Nephron progenitor cell (in vitro differentiated cells): ENCODE data around the gene SLITRK6.

Experiments
- DNase-seq: peaks from one replicate; pipeline ENCODE4 v3.0.0; 2021
- H3K27ac Mint-ChIP-seq: 2 replicates; pipeline ENCODE4 v1.8.0; 2021; ENCODE audit warnings: mild to moderate bottlenecking, moderate library complexity, mixed read lengths
- H3K27me3 Mint-ChIP-seq: 2 replicates; pipeline ENCODE4 v1.8.0; 2021; ENCODE audit warnings: mild to moderate bottlenecking, low read depth, mixed read lengths; ENCODE audit not compliant: poor library complexity
- H3K36me3 Mint-ChIP-seq: 2 replicates; pipeline ENCODE4 v1.8.0; 2021; ENCODE audit warnings: low read depth, mixed read lengths
- H3K4me1 Mint-ChIP-seq: 2 replicates; pipeline ENCODE4 v1.8.0; 2021; ENCODE audit warnings: mixed read lengths
- H3K4me3 Mint-ChIP-seq: 2 replicates; pipeline ENCODE4 v1.8.0; 2021; ENCODE audit warnings: mild to moderate bottlenecking, moderate library complexity, mixed read lengths
- H3K9me3 Mint-ChIP-seq: 2 replicates; pipeline ENCODE4 v1.8.0; 2021; ENCODE audit warnings: mild to moderate bottlenecking, moderate library complexity, mixed read lengths
- TF ChIP-seq, protein P1 (sequence below): fragments of 200-600 bp; sonication (generic); IDR thresholded peaks from 2 replicates; pipeline ENCODE4 v1.5.0; 2021; ENCODE audit warnings: antibody characterized with exemption

The SLITRK6 gene

DNA sequence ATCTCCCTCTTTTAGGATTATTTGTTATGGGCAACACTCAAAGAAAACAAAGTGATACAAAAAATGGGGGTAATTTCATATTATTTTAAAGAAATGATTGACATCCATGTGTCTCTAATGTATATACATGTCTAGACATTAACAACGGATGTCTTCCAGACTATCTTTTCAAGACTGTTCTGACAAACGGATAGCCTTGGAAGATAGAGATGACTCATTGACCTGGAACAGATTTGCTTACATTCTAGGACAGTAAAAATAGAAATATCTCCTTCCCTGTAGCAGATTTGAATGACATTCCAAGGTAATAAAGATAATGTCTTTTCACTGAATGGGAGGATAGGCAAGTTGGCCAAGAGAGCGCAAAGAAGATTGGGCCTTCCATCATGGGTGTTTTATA, 26.2 kb upstream of the SLITRK6 start:
- DNase-seq = no peak
- no peaks in the 10 kb centered on the region for H3K9me3 Mint-ChIP-seq
- H3K36me3 Mint-ChIP-seq = no peaks in the 10 kb centered on the region
- no peaks in the 10 kb centered on the region for H3K4me1 Mint-ChIP-seq
- H3K27ac Mint-ChIP-seq = no peak overlapping the region
- no peaks in the 10 kb centered on the region for H3K27me3 Mint-ChIP-seq
- no peak overlapping the region for H3K4me3 Mint-ChIP-seq
- TF ChIP-seq, protein P1, sequence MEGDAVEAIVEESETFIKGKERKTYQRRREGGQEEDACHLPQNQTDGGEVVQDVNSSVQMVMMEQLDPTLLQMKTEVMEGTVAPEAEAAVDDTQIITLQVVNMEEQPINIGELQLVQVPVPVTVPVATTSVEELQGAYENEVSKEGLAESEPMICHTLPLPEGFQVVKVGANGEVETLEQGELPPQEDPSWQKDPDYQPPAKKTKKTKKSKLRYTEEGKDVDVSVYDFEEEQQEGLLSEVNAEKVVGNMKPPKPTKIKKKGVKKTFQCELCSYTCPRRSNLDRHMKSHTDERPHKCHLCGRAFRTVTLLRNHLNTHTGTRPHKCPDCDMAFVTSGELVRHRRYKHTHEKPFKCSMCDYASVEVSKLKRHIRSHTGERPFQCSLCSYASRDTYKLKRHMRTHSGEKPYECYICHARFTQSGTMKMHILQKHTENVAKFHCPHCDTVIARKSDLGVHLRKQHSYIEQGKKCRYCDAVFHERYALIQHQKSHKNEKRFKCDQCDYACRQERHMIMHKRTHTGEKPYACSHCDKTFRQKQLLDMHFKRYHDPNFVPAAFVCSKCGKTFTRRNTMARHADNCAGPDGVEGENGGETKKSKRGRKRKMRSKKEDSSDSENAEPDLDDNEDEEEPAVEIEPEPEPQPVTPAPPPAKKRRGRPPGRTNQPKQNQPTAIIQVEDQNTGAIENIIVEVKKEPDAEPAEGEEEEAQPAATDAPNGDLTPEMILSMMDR = no peak

DNA sequence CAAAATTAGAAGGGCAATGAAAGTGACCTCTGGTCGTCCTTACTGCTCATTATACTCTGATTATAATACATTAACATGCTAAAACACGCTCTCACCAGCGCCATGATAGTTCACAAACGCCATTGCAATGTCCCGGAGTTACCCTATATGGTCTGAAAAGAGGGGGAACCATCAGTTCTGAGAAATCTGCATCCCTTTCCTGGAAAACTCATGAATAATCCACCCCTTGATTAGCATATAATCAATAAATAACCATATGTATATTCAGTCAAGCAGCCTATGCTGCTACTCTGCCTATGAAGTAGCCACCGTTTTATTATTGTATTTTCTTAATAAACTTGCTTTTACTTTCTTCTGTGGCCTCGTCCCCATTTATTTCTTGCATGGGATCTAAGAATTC, 24.6 kb upstream of the SLITRK6 start:
- Mint-ChIP-seq H3K4me1 (no peaks in the 10 kb centered on the region), H3K9me3 (no peaks in the 10 kb centered on the region), H3K4me3 (no peak overlapping the region), H3K27me3 (no peaks in the 10 kb centered on the region), H3K27ac (no peak overlapping the region), H3K36me3 (no peaks in the 10 kb centered on the region)
- DNase-seq = no peak
- TF ChIP-seq, protein P1 = no peak

DNA sequence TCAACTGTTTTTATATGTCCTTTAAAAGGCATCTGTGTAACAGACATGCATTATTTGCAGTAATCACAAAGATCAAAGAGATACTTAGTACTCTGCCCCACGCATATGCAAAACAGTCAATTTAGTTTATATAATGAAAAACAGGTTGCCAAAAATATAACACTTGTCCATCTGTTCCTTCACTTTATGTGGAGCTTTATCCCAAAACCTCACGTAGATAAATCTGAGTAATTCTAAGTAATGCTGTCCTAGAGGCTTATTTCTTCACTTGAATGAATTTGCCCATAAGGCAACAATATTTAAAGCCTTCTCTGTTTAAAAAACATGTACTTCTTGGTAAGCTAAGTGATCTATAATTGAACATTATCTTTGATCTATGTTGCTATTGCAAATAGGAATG, 20.3 kb upstream of the SLITRK6 start:
- no peaks in the 10 kb centered on the region for H3K4me1 Mint-ChIP-seq
- no peak overlapping the region for H3K27ac Mint-ChIP-seq
- H3K27me3 Mint-ChIP-seq = no peaks in the 10 kb centered on the region
- TF ChIP-seq, protein P1 = no peak
- H3K4me3 Mint-ChIP-seq = no peak overlapping the region
- H3K9me3 Mint-ChIP-seq = peaks cover 3% of the 10 kb centered on the region
- no peaks in the 10 kb centered on the region for H3K36me3 Mint-ChIP-seq
- no peak for DNase-seq

DNA sequence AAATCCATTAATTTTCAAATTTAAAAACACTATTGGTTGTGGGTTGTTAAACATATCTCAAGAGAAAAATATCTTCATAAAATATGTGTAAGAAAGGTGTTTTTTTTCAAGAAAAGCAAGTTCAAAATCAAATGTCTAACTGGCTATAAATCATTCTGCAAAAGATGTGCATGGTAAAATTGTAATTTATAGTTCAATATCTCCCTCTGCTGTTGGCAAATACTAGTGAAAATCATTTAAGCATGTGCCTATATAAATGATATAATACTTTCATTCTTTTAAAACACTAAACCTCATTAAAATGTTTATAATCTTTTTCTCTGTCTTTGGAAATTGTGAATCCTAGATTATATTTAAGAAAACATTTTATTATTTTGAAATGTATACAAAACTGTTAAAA, 17.2 kb upstream of the SLITRK6 start:
- TF ChIP-seq, protein P1 = no peak
- H3K27ac Mint-ChIP-seq = no peak overlapping the region
- no peaks in the 10 kb centered on the region for H3K4me1 Mint-ChIP-seq

DNA sequence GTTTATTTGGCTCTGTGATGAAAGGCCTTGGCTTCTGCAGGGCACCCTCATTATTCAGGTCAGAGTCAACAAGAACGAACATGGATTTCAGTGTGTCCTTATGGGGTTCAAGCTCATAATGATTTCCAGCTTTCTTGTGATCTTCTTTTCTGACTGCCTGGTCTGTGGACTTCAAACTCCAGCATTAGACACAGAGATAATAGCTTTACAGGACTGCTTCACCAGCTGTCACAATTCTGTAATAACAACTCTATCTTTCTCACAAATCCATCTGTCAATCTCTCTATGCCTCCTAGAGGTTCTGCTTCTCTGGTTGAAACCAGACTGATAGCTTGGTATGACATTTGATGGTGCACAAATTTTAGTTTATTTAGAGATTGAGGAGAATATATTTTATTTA, 13.1 kb upstream of the SLITRK6 start:
- DNase-seq = no peak
- TF ChIP-seq, protein P1 = no peak
- Mint-ChIP-seq H3K27ac (no peak overlapping the region), H3K36me3 (no peaks in the 10 kb centered on the region), H3K4me1 (no peaks in the 10 kb centered on the region), H3K9me3 (peaks cover 3% of the 10 kb centered on the region), H3K4me3 (no peak overlapping the region), H3K27me3 (no peaks in the 10 kb centered on the region)

More for the DNA sequence above, 17.2 kb upstream of the SLITRK6 start:
- Mint-ChIP-seq H3K4me3 (no peak overlapping the region), H3K36me3 (no peaks in the 10 kb centered on the region), H3K27me3 (no peaks in the 10 kb centered on the region), H3K9me3 (peaks cover 3% of the 10 kb centered on the region)
- DNase-seq = no peak

DNA sequence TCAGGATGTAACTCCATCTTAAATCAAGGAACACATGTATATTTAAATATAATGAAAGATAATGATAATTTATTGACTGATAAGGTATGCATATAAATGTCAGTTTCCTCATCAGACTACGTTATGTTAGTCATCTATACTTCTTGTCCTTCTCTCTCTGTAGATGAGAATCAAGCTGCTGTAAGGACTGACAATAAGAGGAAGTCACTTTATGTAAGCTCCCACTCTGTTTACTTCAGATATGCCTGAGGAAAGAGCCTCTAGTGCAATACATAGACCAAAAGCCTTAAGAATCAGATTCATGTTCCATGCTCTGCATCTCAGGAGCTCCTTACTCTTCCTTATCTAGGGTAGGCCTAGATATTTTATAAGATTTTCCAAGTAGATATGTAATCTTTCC, 9.6 kb upstream of the SLITRK6 start:
- TF ChIP-seq, protein P1 = no peak
- Mint-ChIP-seq H3K4me3 (no peak overlapping the region), H3K27me3 (no peaks in the 10 kb centered on the region), H3K9me3 (no peaks in the 10 kb centered on the region), H3K27ac (no peak overlapping the region), H3K36me3 (no peaks in the 10 kb centered on the region), H3K4me1 (no peaks in the 10 kb centered on the region)
- no peak for DNase-seq
